ENCODE measurements around the gene TLX3. TPM values are rescaled to one million over a fixed set of nuclear protein-coding genes. Genes with fewer than 3 reads are reported as not detected.
A peak's percentile ranks its signal among the peaks of the same experiment; 100 is the strongest.

Gene TLX3
- total and polyA plus RNA-seq, 2 of the 8 experiments (the other 6 are each of a cell fraction or from before 2014, with no cell fraction given), result not detected

DNA sequence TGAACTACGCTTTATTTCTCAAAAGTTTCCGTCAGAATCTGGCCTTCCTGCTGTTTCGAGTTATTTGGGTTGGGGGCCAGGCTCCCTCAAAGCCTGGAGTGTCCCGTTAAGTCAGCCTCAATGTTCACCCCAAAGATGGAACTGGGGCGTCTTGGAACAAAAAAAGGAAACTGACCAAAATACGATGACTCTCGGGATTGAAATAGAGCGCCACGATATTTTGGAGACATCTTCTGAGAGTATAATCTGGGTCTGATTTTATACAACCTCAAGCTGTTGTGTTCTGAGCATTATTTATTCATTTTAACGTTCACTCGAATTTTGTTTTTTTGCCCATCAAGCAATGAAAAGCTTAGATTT, 28.1 kb downstream of the TLX3 start:
- CTCF ChIA-PET (ENCODE audit: partially characterized antibody), result interaction anchor here (0.7 to 6.6 kb wide), 16 partner anchors 9 to 681 kb away, joined by 3 to 36 read pairs (median 4); no protein-coding TSS in a partner anchor
- DNase-seq (ENCODE audit: low read depth in 1 of 2, low spot score in 2 of 2) (no peak), FAIRE-seq (no peak)
- Histone ChIP-seq H3K56ac (replicated peaks; ENCODE audit: insufficient read length, low read depth, low read length) (no peak overlapping the region), H3K23me2 (ENCODE audit: low read depth, low read length) (no peaks in the 10 kb centered on the region), H2BK12ac (ENCODE audit: low read depth, low read length) (no peak overlapping the region), H3K79me2 (ENCODE audit: control insufficient read depth in 1 of 2, insufficient read depth in 2 of 2, low read length in 2 of 2) (no peaks in the 10 kb centered on the region), H3K9ac (replicated peaks in 1 of 4; ENCODE audit: extremely low read depth in 1 of 4, low read depth in 3 of 4, low read length in 3 of 4) (no peak overlapping the region), H3K23ac (ENCODE audit: insufficient read length) (no peak overlapping the region), H3K4me1 (replicated peaks in 1 of 4; ENCODE audit: control insufficient read depth in 3 of 4, insufficient read depth in 4 of 4, low read length in 3 of 4) (peaks cover 0 to 6% (median under 1%) of the 10 kb centered on the region in 4 experiments; a peak in 1 of 7 replicates), H3K4ac (replicated peaks; ENCODE audit: insufficient read length, low read depth, low read length) (no peak overlapping the region), H3K18ac (ENCODE audit: extremely low read depth, low read length) (no peak overlapping the region), H2AFZ (ENCODE audit: low read length) (peak overlapping the region; percentile 55; the same call in 1 of the 2 replicates), H3K14ac (ENCODE audit: insufficient read length) (no peak overlapping the region), H3K36me3 (ENCODE audit: control insufficient read depth in 2 of 4, insufficient read depth in 4 of 4, low read length in 3 of 4) (no peaks in the 10 kb centered on the region), H3K9me3 (ENCODE audit: insufficient read depth in 2 of 2, low read depth in 1 of 2, low read length in 1 of 2) (no peaks in the 10 kb centered on the region), H3K27ac (ENCODE audit: low read depth, low read length) (no peak overlapping the region), H2BK20ac (ENCODE audit: low read length) (no peak overlapping the region), H3K4me2 (ENCODE audit: insufficient read depth in 1 of 2, low read depth in 2 of 2, low read length in 2 of 2) (peak overlapping the region; percentile 56 to 71; a peak in 3 of 4 replicates), H2BK15ac (ENCODE audit: low read length) (no peak overlapping the region), H3K79me1 (ENCODE audit: low read depth, low read length) (no peaks in the 10 kb centered on the region), H3K27me3 (replicated peaks in 1 of 4; ENCODE audit: control insufficient read depth in 3 of 4, extremely low read depth in 1 of 4, insufficient read depth in 3 of 4, low read length in 3 of 4) (peaks cover 1 to 27% (median 19%) of the 10 kb centered on the region in 4 experiments), H2BK5ac (ENCODE audit: low read depth, low read length) (no peak overlapping the region), H3K4me3 (ENCODE audit: extremely low read depth in 1 of 4, insufficient read depth in 2 of 4, low read depth in 3 of 4, low read length in 4 of 4) (peak overlapping the region in 1 of 4 experiments; percentile 41; a peak in 2 of 8 replicates), H2BK120ac (replicated peaks; ENCODE audit: low read depth, low read length) (no peak overlapping the region), H4K20me1 (replicated peaks in 1 of 2; ENCODE audit: control insufficient read depth in 1 of 2, insufficient read depth in 2 of 2, low read length in 2 of 2) (no peaks in the 10 kb centered on the region), H4K5ac (ENCODE audit: insufficient read length, low read depth, low read length) (no peak overlapping the region), H2AK5ac (ENCODE audit: low read depth, low read length) (no peak overlapping the region), H4K8ac (ENCODE audit: extremely low read depth, insufficient read depth, low read length) (no peak overlapping the region), H4K91ac (replicated peaks; ENCODE audit: insufficient read length, low read length) (no peak overlapping the region)
- POLR2A ChIA-PET (ENCODE audit: partially characterized antibody), result interaction anchor here (0.6 kb wide), 1 partner anchor 8 kb away, joined by 4 read pairs; no protein-coding TSS in a partner anchor
- TF ChIP-seq GABPA (IDR thresholded peaks at IDR 0.05; ENCODE audit: borderline replicate concordance, insufficient read depth, low read length) (no peak), KDM4A (IDR thresholded peaks at IDR 0.05; ENCODE audit: low read depth, low read length, severe bottlenecking) (no peak), SP2 (IDR thresholded peaks at IDR 0.05; ENCODE audit: low read length) (no peak), GTF2F1 (IDR thresholded peaks at IDR 0.05; ENCODE audit: borderline replicate concordance, low read depth, low read length) (no peak), SP4 (IDR thresholded peaks at IDR 0.05; ENCODE audit: low read length) (no peak), CBX8 (IDR thresholded peaks at IDR 0.05; ENCODE audit: borderline replicate concordance, low read depth, low read length) (no peak), NRF1 (IDR thresholded peaks at IDR 0.05; ENCODE audit: low read depth, low read length) (no peak), ZNF274 (IDR thresholded peaks at IDR 0.05; ENCODE audit: borderline replicate concordance, extremely low read depth, low read length) (no peak), RAD21 (IDR thresholded peaks at IDR 0.05 in 1 of 2, conservative IDR thresholded peaks at IDR 0.05 in 1 of 2; ENCODE audit: low read depth in 2 of 2, low read length in 2 of 2) (no peak), BACH1 (IDR thresholded peaks at IDR 0.05; ENCODE audit: low read length) (no peak)
- WGBS, 2 experiments (ENCODE audit: extremely low coverage in 1 of 2, insufficient coverage in 1 of 2, insufficient read length in 1 of 2, insufficient replicate concordance in 2 of 2, low coverage in 1 of 2, low lambda C conversion rate in 2 of 2, missing lambda C conversion rate in 1 of 2), result 64% methylated on average over 11 of the region's 11 CpGs; no CpG with 5 or more reads in 1 of the 2 experiments

Measured in H1 (cell line).